ENCODE measurements around the gene CXCR3.

- TF ChIP-seq GATA3 (IDR thresholded peaks at IDR 0.05; ENCODE audit: low read depth, low read length) (no peak), GATA2 (IDR thresholded peaks at IDR 0.05; ENCODE audit: low read depth, low read length) (no peak)
These were observed 41.0 kb upstream of the CXCR3 start for GRCh38 chrX:71659342-71659741.

All from SH-SY5Y (cell line).